ENCODE data around the gene SIGLEC15.

The SIGLEC15 gene

GRCh38 chr18:45879681-45880655 is 54.5 kb downstream of the SIGLEC15 start:
- peak; percentile 50 for DNase-seq (ENCODE audit: low read depth)

GRCh38 chr18:45880876-45881558 is 55.5 kb downstream of the SIGLEC15 start:
- DNase-seq (ENCODE audit: low read depth), result no peak

GRCh38 chr18:45887585-45887984 is 62.1 kb downstream of the SIGLEC15 start:
- no peak for DNase-seq (ENCODE audit: low read depth)

GRCh38 chr18:45889419-45890064 is 64.1 kb downstream of the SIGLEC15 start:
- no peak for DNase-seq (ENCODE audit: low read depth)

GRCh38 chr18:45890606-45891005 is 65.1 kb downstream of the SIGLEC15 start:
- DNase-seq (ENCODE audit: low read depth), result no peak

GRCh38 chr18:45891806-45892205 is 66.3 kb downstream of the SIGLEC15 start:
- DNase-seq (ENCODE audit: low read depth), result no peak
